GM12878 (cell line): ENCODE measurements around the gene FERMT3. TPM values are rescaled to one million over a fixed set of nuclear protein-coding genes. Genes with fewer than 3 reads are reported as not detected.

Experiments used
- ASH2L ChIP-seq: fragments of 300-600, 200-600 bp; sonication (generic); IDR thresholded peaks from 2 replicates; pipeline ENCODE4 v1.6.1; 2017; ENCODE audit warnings: low read depth, mild to moderate bottlenecking, borderline replicate concordance
- BHLHE40 ChIP-seq, 2 experiments: fragments of 450-650 bp in 1 of 2; IDR thresholded peaks; 2 replicates each; pipeline ENCODE4 v1.6.1; 2011 to 2017; ENCODE audit warnings: low read depth in 2 of 2, borderline replicate concordance in 1 of 2, improper control_type of control experiment in 1 of 2, low read length in 1 of 2, mild to moderate bottlenecking in 1 of 2
- GATAD2B ChIP-seq: fragments of 450-650 bp; conservative IDR thresholded peaks from 2 replicates; pipeline ENCODE4 v1.6.1; 2017; ENCODE audit warnings: low read depth, mild to moderate bottlenecking, moderate library complexity
- HDAC2 ChIP-seq: fragments of 200-600 bp; sonication (generic); IDR thresholded peaks from 2 replicates; pipeline ENCODE4 v1.6.1; 2017
- IKZF2 ChIP-seq, 2 experiments: fragments of 450-650 bp; IDR thresholded peaks; 2 replicates each; pipeline ENCODE4 v1.6.1; 2017; ENCODE audit warnings: mild to moderate bottlenecking in 2 of 2, moderate library complexity in 2 of 2
- JUNB ChIP-seq: IDR thresholded peaks from 2 replicates; pipeline ENCODE4 v1.6.1; 2016; ENCODE audit warnings: antibody characterized with exemption, mild to moderate bottlenecking
- JUND ChIP-seq: IDR thresholded peaks from 2 replicates; pipeline ENCODE4 v1.6.1; 2012; ENCODE audit warnings: low read depth, mild to moderate bottlenecking, low read length, improper control_type of control experiment, moderate library complexity
- LARP7 ChIP-seq: fragments of 450-650 bp; IDR thresholded peaks from 2 replicates; pipeline ENCODE4 v1.6.1; 2017; ENCODE audit warnings: mild to moderate bottlenecking
- MXI1 ChIP-seq: fragments of 150-350 bp; IDR thresholded peaks from 2 replicates; pipeline ENCODE4 v1.6.1; 2011; ENCODE audit warnings: low read depth, mild to moderate bottlenecking, inconsistent platforms, low read length, improper control_type of control experiment
- NFIC ChIP-seq: IDR thresholded peaks from 2 replicates; pipeline ENCODE4 v1.6.1; 2012; ENCODE audit warnings: low read depth, mild to moderate bottlenecking, inconsistent platforms, low read length, moderate library complexity
- NFYA ChIP-seq: IDR thresholded peaks from 2 replicates; pipeline ENCODE4 v1.6.1; 2011; ENCODE audit warnings: low read depth, mild to moderate bottlenecking, low read length, improper control_type of control experiment, borderline replicate concordance
- NFYB ChIP-seq: IDR thresholded peaks from 2 replicates; pipeline ENCODE4 v1.6.1; 2011; ENCODE audit warnings: low read depth, mild to moderate bottlenecking, low read length, improper control_type of control experiment, moderate library complexity; ENCODE audit not compliant: insufficient read depth
- NR2C2 ChIP-seq: IDR thresholded peaks from 2 replicates; pipeline ENCODE4 v1.6.1; 2011; ENCODE audit warnings: borderline replicate concordance, low read depth; ENCODE audit not compliant: control insufficient read depth, insufficient read length
- PML ChIP-seq: IDR thresholded peaks from 2 replicates; pipeline ENCODE4 v1.6.1; 2012; ENCODE audit warnings: low read length, inconsistent platforms
- RB1 ChIP-seq: fragments of 450-650 bp; formaldehyde crosslinking; IDR thresholded peaks from 2 replicates; pipeline ENCODE4 v1.6.1; 2017; ENCODE audit warnings: mild to moderate bottlenecking, borderline replicate concordance
- RFX5 ChIP-seq: IDR thresholded peaks from 2 replicates; pipeline ENCODE4 v1.6.1; 2011; ENCODE audit warnings: low read depth, low read length, improper control_type of control experiment
- SKIL ChIP-seq: fragments of 450-650 bp; IDR thresholded peaks from 2 replicates; pipeline ENCODE4 v1.6.1; 2017; ENCODE audit warnings: mild to moderate bottlenecking, low read depth, inconsistent platforms; ENCODE audit not compliant: poor library complexity, severe bottlenecking
- SMARCA5 ChIP-seq: fragments of 450-650 bp; IDR thresholded peaks from 2 replicates; pipeline ENCODE4 v1.6.1; 2017; ENCODE audit warnings: mild to moderate bottlenecking
- SMC3 ChIP-seq: IDR thresholded peaks from 2 replicates; pipeline ENCODE4 v1.6.1; 2011; ENCODE audit warnings: low read length, improper control_type of control experiment, borderline replicate concordance
- SUPT20H ChIP-seq: IDR thresholded peaks from 2 replicates; pipeline ENCODE4 v1.6.1; 2011; ENCODE audit warnings: low read depth, mild to moderate bottlenecking, low read length, moderate library complexity, borderline replicate concordance; ENCODE audit not compliant: control insufficient read depth
- TBL1XR1 ChIP-seq: IDR thresholded peaks from 2 replicates; pipeline ENCODE4 v1.6.1; 2012; ENCODE audit warnings: low read depth, low read length, improper control_type of control experiment
- YY1 ChIP-seq: IDR thresholded peaks from 2 replicates; pipeline ENCODE4 v1.6.1; 2011; ENCODE audit warnings: low read depth, mild to moderate bottlenecking, low read length
- polyA plus RNA-seq, 11 experiments: library from polyadenylated mRNA; depleted of rRNA in 4 of 11; unstranded in 6 of 11; stranded (reverse) in 5 of 11; fragments of >200 nt; fragmentation: Nextera tagmentation in 4 of 11; fragmentation: Illumina TruSeq in 1 of 11; extraction: Ambion mirVana in 4 of 11; extraction: Trizol in 1 of 11; gene quantifications; 1 replicate in 1 of 11; 2 replicates in 10 of 11; pipeline versions ENCODE4 v1.2.1 to v1.2.3, GENCODE V29; 2011 to 2016; ENCODE audit warnings: inconsistent platforms in 2 of 11, missing spikeins in 2 of 11, low read depth in 1 of 11
- total RNA-seq, 4 experiments: library from RNA; depleted of rRNA in 3 of 4; stranded (reverse); fragments of >200 nt in 3 of 4; fragmentation: Illumina TruSeq in 1 of 4; extraction: Trizol in 1 of 4; gene quantifications; 2 replicates each; pipeline versions ENCODE4 v1.2.1 to v1.2.3, GENCODE V29; 2013 to 2021
- TF ChIP-seq, protein P1 (sequence below): fragments of 450-650 bp; IDR thresholded peaks from 2 replicates; pipeline ENCODE4 v1.6.1; 2017; ENCODE audit warnings: borderline replicate concordance
- TF ChIP-seq, protein P2 (sequence below): fragments of 450-650 bp; IDR thresholded peaks from 2 replicates; pipeline ENCODE4 v1.6.1; 2016; ENCODE audit warnings: mild to moderate bottlenecking
- TF ChIP-seq, protein P3 (sequence below): IDR thresholded peaks from 2 replicates; pipeline ENCODE4 v1.6.1; 2011; ENCODE audit warnings: borderline replicate concordance, low read depth, mild to moderate bottlenecking, moderate library complexity, low read length; ENCODE audit not compliant: insufficient read depth, poor library complexity, severe bottlenecking

Gene FERMT3
- total and polyA plus RNA-seq, 10 of the 15 experiments (the other 5 are each of a cell fraction or from before 2014, with no cell fraction given): 2.0 to 211 (median 114) TPM

GRCh38 chr11:64230171-64230984, 23.9 kb downstream of the FERMT3 start, which contains the start of gene DNAJC4 (continued):
- TF ChIP-seq SKIL (no peak), MXI1 (no peak), NFIC (no peak), YY1 (peak; percentile 84), PML (peak; percentile 67; the same call in 1 of the 2 replicates), JUND (no peak), NR2C2 (no peak), ASH2L (no peak), GATAD2B (peak; percentile 87; the same call in 1 of the 2 replicates), JUNB (no peak), NFYB (peak; percentile 81; the same call in 1 of the 2 replicates), IKZF2 (IDR thresholded peaks at IDR 0.05) (no peak), SUPT20H (no peak), RFX5 (no peak), NFYA (no peak), SMC3 (no peak), TBL1XR1 (no peak), LARP7 (no peak), RB1 (no peak; the same call in 1 of the 2 replicates), BHLHE40 (IDR thresholded peaks at IDR 0.05; ENCODE audit: borderline replicate concordance in 1 of 2, low read depth in 2 of 2, low read length in 1 of 2) (no peak), HDAC2 (no peak), SMARCA5 (0 out of 2 replicates have a peak, but pooled peaks have one; percentile 27)
- TF ChIP-seq, protein P1, sequence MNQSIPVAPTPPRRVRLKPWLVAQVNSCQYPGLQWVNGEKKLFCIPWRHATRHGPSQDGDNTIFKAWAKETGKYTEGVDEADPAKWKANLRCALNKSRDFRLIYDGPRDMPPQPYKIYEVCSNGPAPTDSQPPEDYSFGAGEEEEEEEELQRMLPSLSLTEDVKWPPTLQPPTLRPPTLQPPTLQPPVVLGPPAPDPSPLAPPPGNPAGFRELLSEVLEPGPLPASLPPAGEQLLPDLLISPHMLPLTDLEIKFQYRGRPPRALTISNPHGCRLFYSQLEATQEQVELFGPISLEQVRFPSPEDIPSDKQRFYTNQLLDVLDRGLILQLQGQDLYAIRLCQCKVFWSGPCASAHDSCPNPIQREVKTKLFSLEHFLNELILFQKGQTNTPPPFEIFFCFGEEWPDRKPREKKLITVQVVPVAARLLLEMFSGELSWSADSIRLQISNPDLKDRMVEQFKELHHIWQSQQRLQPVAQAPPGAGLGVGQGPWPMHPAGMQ: no peak
- TF ChIP-seq, protein P2, sequence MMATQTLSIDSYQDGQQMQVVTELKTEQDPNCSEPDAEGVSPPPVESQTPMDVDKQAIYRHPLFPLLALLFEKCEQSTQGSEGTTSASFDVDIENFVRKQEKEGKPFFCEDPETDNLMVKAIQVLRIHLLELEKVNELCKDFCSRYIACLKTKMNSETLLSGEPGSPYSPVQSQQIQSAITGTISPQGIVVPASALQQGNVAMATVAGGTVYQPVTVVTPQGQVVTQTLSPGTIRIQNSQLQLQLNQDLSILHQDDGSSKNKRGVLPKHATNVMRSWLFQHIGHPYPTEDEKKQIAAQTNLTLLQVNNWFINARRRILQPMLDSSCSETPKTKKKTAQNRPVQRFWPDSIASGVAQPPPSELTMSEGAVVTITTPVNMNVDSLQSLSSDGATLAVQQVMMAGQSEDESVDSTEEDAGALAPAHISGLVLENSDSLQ: peak; percentile 84
- TF ChIP-seq, protein P3, sequence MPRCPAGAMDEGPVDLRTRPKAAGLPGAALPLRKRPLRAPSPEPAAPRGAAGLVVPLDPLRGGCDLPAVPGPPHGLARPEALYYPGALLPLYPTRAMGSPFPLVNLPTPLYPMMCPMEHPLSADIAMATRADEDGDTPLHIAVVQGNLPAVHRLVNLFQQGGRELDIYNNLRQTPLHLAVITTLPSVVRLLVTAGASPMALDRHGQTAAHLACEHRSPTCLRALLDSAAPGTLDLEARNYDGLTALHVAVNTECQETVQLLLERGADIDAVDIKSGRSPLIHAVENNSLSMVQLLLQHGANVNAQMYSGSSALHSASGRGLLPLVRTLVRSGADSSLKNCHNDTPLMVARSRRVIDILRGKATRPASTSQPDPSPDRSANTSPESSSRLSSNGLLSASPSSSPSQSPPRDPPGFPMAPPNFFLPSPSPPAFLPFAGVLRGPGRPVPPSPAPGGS: no peak
